ENCODE results near the gene DPYD.

The DPYD gene

DNA sequence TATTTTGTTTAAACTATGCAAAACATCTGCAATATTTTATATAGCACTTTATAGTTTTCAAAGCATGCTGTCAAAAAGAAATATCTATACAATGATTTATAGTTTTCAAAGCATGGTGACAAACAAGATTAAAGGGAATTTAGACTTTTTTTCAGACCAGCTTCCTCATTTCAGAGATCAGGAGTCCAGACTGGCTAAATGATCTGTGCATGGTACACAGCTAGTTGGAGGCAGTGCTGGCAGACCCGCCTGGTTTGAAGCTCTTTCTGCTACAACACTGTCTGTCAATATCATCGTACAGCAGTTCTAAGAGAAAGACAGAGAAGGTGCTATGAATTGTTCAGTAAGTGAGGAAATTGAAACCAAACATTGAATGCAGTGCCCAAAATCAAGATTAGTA is 720.2 kb downstream of the DPYD start:
- DNase-seq (ENCODE audit: low spot score) = no peak

- DNase-seq (ENCODE audit: low spot score) = no peak
These were observed 723.9 kb downstream of the DPYD start for GRCh38 chr1:97196825-97197516.

DNA sequence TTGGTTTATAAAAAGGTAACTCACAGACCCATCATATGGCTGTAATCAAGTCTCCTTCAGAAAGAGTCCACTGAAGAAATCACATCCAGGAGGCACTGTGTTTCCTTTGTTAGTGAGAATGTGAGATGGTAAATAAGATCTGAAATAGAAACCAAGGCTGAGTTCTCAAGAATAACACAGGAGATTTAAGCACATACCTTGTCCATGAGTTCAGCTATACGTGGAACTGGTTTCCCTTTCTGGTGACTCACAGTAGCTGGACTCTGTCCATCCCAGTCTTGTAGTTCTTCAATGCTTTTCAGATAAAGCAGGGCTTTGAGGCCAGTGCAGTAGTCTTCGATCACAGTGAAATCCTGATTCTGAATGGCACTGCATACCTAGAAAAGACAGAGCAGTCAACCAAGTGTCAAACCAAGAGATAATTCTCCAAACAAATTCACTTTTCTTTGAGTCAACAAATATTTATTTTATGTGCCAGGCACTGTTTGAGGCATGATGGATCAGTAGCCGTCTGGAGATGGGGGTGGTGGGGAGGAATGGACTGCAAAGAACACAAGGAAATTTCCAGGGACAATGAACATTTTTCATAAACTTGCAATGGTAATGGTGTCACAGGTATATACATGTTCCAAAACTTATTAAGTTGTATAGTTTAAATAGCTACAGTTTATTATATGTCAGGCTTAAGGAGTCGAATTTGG is 727.8 kb downstream of the DPYD start:
- peak; percentile 59 for DNase-seq (ENCODE audit: low spot score)

DNA sequence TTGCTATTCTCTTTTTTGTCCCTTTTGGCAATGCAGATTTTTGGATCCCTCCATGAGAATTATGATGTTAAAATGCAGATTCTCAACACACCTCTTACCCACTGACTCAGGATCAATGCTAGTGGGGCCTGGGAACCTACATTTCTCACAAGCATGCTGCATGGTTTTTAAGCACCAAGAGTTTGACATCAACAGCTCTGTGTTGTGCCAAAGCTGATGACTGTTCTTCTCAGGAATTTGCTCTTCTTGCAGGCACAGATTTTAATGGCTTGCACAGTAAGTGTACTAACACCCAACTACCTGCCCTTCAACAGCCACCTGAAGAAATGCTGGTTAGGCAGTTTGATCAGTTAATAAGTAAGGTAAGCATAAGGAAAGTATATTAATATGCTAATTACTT is 730.5 kb downstream of the DPYD start:
- DNase-seq (ENCODE audit: low spot score) = no peak

GRCh38 chr1:97186381-97186780 is 734.5 kb downstream of the DPYD start:
- peak; percentile 32 for DNase-seq (ENCODE audit: low spot score)

DNA sequence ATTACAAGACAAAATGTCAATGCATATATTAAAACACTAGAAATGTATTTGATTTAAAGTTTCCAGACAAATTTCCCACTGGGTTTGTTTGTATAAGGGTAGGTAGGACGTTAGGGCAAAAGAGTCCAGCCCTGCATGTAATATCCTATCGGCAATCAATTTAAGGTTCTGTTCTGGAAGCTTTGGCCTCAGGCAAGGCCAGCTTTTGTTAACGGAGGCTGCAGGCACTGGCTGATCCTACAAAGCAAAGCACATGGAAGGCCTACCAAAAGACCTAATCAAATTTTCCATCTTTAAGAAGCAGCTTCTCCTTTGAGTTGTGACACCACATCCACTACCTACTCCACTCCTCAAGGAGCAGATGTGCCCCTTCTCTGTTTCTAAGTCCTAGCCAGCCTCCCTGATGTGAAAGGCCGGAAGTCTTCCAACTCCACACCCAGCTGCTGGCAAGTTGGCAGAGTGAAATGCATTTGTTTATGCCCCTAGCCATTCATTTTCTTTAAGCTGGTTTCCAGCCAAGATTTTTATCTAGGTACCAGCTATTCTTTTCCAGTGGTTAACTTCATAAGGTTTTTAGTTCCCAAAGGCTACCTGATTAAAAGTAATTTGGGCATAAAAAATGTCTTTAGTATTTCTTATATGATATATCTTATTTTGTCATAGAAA is 746.7 kb downstream of the DPYD start:
- DNase-seq (ENCODE audit: low spot score) = no peak

- no peak for DNase-seq (ENCODE audit: low spot score)
These were observed 750.5 kb downstream of the DPYD start for GRCh38 chr1:97170300-97170699.

GRCh38 chr1:97168056-97168455 is 752.8 kb downstream of the DPYD start:
- no peak for DNase-seq (ENCODE audit: low spot score)

DNA sequence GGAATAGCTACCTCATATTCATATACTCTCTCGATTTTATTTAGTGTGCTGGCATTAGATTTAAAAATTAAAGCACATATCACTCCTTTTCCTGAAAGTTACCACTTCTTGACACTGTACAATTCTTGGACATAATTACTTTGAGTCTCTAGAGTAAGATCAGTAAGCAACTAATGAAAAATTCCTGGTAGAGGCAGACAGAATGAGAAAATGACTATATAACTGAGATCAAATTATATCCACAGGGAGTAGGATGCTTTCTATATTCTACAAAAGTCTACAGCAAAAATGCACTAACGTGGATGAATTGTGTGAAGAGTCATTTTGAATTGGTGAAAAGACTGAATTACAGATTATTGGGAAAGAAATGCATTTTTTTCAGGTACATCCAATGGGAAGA is 753.6 kb downstream of the DPYD start:
- DNase-seq (ENCODE audit: low spot score) = no peak

DNA sequence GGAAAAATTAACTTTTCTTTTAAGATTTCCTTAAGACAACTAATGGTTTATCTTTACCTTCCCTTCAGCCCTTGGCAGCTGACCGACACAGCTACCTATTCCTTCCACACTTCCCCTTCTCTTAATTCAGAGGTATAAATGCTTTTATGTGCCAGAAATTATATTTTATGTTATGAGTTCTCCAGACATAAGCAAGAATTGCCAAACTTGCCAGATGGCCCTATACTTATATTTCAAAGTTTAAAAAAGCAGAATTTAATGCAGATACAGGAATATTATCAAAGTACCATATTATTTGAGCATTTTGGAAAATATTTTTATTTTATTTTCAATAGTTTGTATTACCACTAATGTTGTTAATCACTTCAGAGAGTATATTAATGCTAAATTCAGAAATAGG is 754.2 kb downstream of the DPYD start:
- DNase-seq (ENCODE audit: low spot score) = no peak

DNA sequence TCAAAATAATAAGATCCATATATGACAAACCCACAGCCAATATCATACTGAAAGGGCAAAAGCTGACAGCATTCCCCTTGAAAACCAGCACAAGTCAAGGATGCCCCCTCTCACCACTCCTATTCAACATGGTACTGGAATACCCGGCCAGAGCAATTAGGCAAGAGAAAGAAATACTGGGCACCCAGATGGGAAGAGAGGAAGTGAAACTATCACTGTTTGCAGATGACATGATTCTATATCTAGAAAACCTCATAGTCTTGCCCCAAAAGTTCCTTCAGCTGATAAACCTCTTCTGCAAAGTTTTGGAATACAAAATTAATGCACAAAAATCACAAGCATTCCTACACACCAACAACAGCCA is 756.6 kb downstream of the DPYD start:
- DNase-seq (ENCODE audit: low spot score) = no peak

- no peak for DNase-seq (ENCODE audit: low spot score)
These were observed 757.1 kb downstream of the DPYD start for GRCh38 chr1:97163591-97164275.

DNA sequence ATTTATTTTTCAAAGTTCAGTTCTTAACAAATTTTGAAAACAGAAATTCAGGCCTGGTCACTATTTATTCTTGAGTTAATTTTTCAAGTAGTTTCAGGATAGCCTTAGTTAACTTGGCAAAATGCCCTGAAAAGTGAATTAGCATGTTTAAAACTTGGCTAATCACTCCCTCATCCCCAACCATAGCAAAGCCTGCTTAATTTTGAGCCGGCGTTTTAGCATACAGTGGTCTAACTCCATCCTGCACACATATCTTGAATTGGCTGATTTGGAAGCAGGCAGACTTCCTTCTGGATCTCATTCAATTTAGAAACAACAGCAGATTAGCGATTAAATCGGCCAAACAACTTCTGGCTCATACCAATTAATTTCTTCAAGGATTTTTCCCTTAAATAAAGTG is 760.0 kb downstream of the DPYD start:
- no peak for DNase-seq (ENCODE audit: low spot score)

GRCh38 chr1:97159342-97159741 is 761.5 kb downstream of the DPYD start:
- DNase-seq (ENCODE audit: low spot score) = no peak

- no peak for DNase-seq (ENCODE audit: low spot score)
These were observed 762.1 kb downstream of the DPYD start for GRCh38 chr1:97158691-97159096.

GRCh38 chr1:97157991-97158390 is 762.8 kb downstream of the DPYD start:
- DNase-seq (ENCODE audit: low spot score) = no peak

DNA sequence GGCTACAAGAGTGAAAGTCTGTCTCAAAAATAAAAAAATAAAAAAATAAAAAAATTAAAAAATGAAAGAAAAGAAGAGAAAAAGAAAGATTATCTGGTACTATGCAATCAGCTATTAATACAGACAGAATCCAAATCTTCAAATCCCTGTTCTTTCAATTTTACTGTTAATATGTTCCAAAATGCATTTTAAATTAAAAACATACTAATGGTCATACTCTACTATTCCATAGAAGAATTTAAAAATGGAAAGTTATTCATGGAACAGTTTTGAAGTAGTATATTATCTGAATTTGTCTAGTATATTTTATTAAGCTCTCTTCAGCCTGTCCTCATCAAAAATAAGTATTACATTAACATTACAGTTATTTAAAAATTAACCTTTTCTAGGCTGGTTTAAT is 769.2 kb downstream of the DPYD start:
- DNase-seq (ENCODE audit: low spot score) = no peak

- DNase-seq (ENCODE audit: low spot score) = no peak
These were observed 775.4 kb downstream of the DPYD start for GRCh38 chr1:97145321-97145956.

DNA sequence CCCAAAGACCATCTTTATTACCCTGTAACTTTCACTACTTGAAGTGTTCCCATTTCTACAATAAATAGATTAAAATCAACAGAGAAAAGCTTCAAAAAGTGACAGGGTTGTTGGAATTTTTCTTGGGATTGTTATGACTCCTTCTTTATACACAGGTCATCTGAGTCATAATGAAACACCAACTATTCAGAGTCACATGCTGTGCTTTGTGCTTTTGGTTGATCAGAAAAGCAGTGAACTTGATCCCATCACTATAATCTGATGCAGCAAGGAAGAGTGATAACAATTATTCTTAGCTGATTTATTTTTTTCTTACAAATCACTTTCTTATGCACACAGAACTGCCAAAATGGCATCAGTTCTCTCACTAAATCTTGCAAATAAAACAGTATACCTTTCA is 776.3 kb downstream of the DPYD start:
- DNase-seq (ENCODE audit: low spot score) = peak; percentile 73

- no peak for DNase-seq (ENCODE audit: low spot score)
These were observed 777.5 kb downstream of the DPYD start for GRCh38 chr1:97143236-97143882.

- no peak for DNase-seq (ENCODE audit: low spot score)
These were observed 780.2 kb downstream of the DPYD start for GRCh38 chr1:97140611-97141010.

GRCh38 chr1:97139512-97139911 is 781.3 kb downstream of the DPYD start:
- no peak for DNase-seq (ENCODE audit: low spot score)
